K562 (cell line): Measurements from ENCODE around the gene EIF3I. TPM values are rescaled to one million over a fixed set of nuclear protein-coding genes. Genes with fewer than 3 reads are reported as not detected.

Experiments
- C11orf30 ChIP-seq: fragments of 450-650 bp; IDR thresholded peaks from 2 replicates; pipeline ENCODE4 v1.6.1; 2016; ENCODE audit warnings: low read depth, mild to moderate bottlenecking
- CREM ChIP-seq: IDR thresholded peaks from 2 replicates; pipeline ENCODE4 v1.6.1; 2014; ENCODE audit warnings: antibody characterized with exemption, low read depth
- GABPA ChIP-seq: fragments of 200-800 bp; sonication (Bioruptor generic); conservative IDR thresholded peaks from 2 replicates; pipeline ENCODE4 v1.6.1; 2016; ENCODE audit warnings: low read depth, missing genetic modification characterization, missing compliant biosample characterization
- HDGF ChIP-seq: fragments of 450-650 bp; IDR thresholded peaks from 2 replicates; pipeline ENCODE4 v1.6.1; 2016
- HMGN3 ChIP-seq: IDR thresholded peaks from 2 replicates; pipeline ENCODE4 v1.6.1; 2011; ENCODE audit warnings: borderline replicate concordance, low read depth, mild to moderate bottlenecking, mixed read lengths, low read length; ENCODE audit not compliant: insufficient read length; ENCODE audit errors: extremely low read depth
- LCOR ChIP-seq: sonication (generic); formaldehyde crosslinking; IDR thresholded peaks from 2 replicates; pipeline ENCODE4 v1.8.0; 2022; ENCODE audit warnings: mild to moderate bottlenecking, missing genetic modification reagents
- MYBL2 ChIP-seq, 2 experiments: fragments of 450-650 bp in 1 of 2; sonication (generic) in 1 of 2; formaldehyde crosslinking in 1 of 2; IDR thresholded peaks; 2 replicates each; pipeline versions ENCODE4 v1.6.1 to v1.8.1; 2017 to 2022; ENCODE audit warnings: borderline replicate concordance in 1 of 2, inconsistent platforms in 1 of 2, low read depth in 1 of 2, mild to moderate bottlenecking in 1 of 2, missing genetic modification reagents in 1 of 2, moderate library complexity in 1 of 2
- NFRKB ChIP-seq: fragments of 450-650 bp; IDR thresholded peaks from 2 replicates; pipeline ENCODE4 v1.6.1; 2016; ENCODE audit warnings: low read depth
- NR3C1 ChIP-seq: sonication (generic); formaldehyde crosslinking; IDR thresholded peaks from 2 replicates; pipeline ENCODE4 v1.8.1; 2022; ENCODE audit warnings: missing genetic modification reagents
- PRPF4 ChIP-seq: fragments of 200-400 bp; formaldehyde crosslinking; IDR thresholded peaks from one replicate; pipeline ENCODE4 v1.6.1; 2017; ENCODE audit warnings: low read length, low read depth, mild to moderate bottlenecking; ENCODE audit not compliant: insufficient read depth, poor library complexity, severe bottlenecking
- RBM22 ChIP-seq: fragments of 200-400 bp; formaldehyde crosslinking; IDR thresholded peaks from 2 replicates; pipeline ENCODE4 v1.6.1; 2018; ENCODE audit warnings: low read length, low read depth; ENCODE audit not compliant: poor library complexity, severe bottlenecking
- RHOXF2B ChIP-seq: fragments of 250-450 bp; sonication (Bioruptor Pico); conservative IDR thresholded peaks from 2 replicates; pipeline ENCODE4 v1.5.1; 2021
- STAT5A ChIP-seq: IDR thresholded peaks from 2 replicates; pipeline ENCODE4 v1.6.1; 2012; ENCODE audit warnings: low read length, inconsistent platforms, borderline replicate concordance
- ZNF224 ChIP-seq: sonication (generic); formaldehyde crosslinking; IDR thresholded peaks from 2 replicates; pipeline ENCODE4 v1.8.0; 2022; ENCODE audit warnings: mild to moderate bottlenecking, missing genetic modification reagents
- ZNF274 ChIP-seq: IDR thresholded peaks from 2 replicates; pipeline ENCODE4 v1.6.1; 2011; ENCODE audit warnings: low read depth, mild to moderate bottlenecking, low read length, moderate library complexity, borderline replicate concordance
- ZNF324 ChIP-seq: fragments of 250-450 bp; sonication (Bioruptor Pico); IDR thresholded peaks from 2 replicates; pipeline ENCODE4 v1.4.0; 2020; ENCODE audit warnings: mild to moderate bottlenecking
- ZNF354B ChIP-seq: fragments of 250-450 bp; sonication (Bioruptor Pico); IDR thresholded peaks from 2 replicates; pipeline ENCODE4 v1.4.0; 2020
- ZNF407 ChIP-seq: fragments of 450-650 bp; IDR thresholded peaks from 2 replicates; pipeline ENCODE4 v1.6.1; 2016; ENCODE audit warnings: low read depth
- ZNF445 ChIP-seq: fragments of 250-450 bp; sonication (Bioruptor Pico); IDR thresholded peaks from 2 replicates; pipeline ENCODE4 v1.4.0; 2020; ENCODE audit warnings: low read depth, mild to moderate bottlenecking, moderate library complexity
- polyA plus RNA-seq, 8 experiments: library from polyadenylated mRNA; depleted of rRNA in 4 of 8; stranded (reverse) in 5 of 8; unstranded in 3 of 8; fragments of >200 nt; fragmentation: Nextera tagmentation in 2 of 8; fragmentation: Illumina TruSeq in 1 of 8; extraction: Ambion mirVana in 2 of 8; extraction: Trizol in 1 of 8; gene quantifications; 2 replicates each; pipeline versions ENCODE4 v1.2.1 to v1.2.3, GENCODE V29; 2011 to 2014; ENCODE audit warnings: inconsistent platforms in 1 of 8, missing spikeins in 1 of 8
- total RNA-seq, 7 experiments: library from RNA; depleted of rRNA in 6 of 7; stranded (reverse); fragments of >200 nt in 6 of 7; fragmentation: Illumina TruSeq in 2 of 7; extraction: Trizol in 2 of 7; gene quantifications; 2 replicates each; pipeline versions ENCODE4 v1.2.1 to v1.2.3, GENCODE V29; 2011 to 2021; ENCODE audit warnings: low replicate concordance in 1 of 7

Gene EIF3I
- total and polyA plus RNA-seq, 9 of the 15 experiments (the other 6 are each of a cell fraction or from before 2014, with no cell fraction given), result 414 to 1,526 (median 635) TPM

- no peak for TF ChIP-seq ZNF407
- 0 out of 2 replicates have a peak, but pooled peaks have one; percentile 21 for TF ChIP-seq STAT5A
- 0 out of 2 replicates have a peak, but pooled peaks have one; percentile 17 for TF ChIP-seq CREM
- TF ChIP-seq PRPF4, result no peak
- no peak for TF ChIP-seq ZNF324 (CRISPR knock-in tag)
- TF ChIP-seq GABPA (tag), result peak; percentile 66
- peak; percentile 2 for TF ChIP-seq HMGN3
- 0 out of 2 replicates have a peak, but pooled peaks have one; percentile 28 for TF ChIP-seq ZNF224 (CRISPR knock-in tag)
- 0 out of 2 replicates have a peak, but pooled peaks have one; percentile 47 for TF ChIP-seq LCOR (CRISPR knock-in tag)
- no peak for TF ChIP-seq ZNF445 (CRISPR knock-in tag)
- TF ChIP-seq HDGF, result 0 out of 2 replicates have a peak, but pooled peaks have one; percentile 39
- no peak for TF ChIP-seq RHOXF2B (CRISPR knock-in tag)
- no peak for TF ChIP-seq NFRKB
- TF ChIP-seq MYBL2 (IDR thresholded peaks at IDR 0.05; ENCODE audit: low read depth), result no peak
- no peak for TF ChIP-seq MYBL2 (CRISPR knock-in tag; IDR thresholded peaks at IDR 0.05; ENCODE audit: borderline replicate concordance)
- TF ChIP-seq NR3C1 (CRISPR knock-in tag), result no peak
- TF ChIP-seq ZNF354B, result no peak
- no peak for TF ChIP-seq C11orf30
- TF ChIP-seq RBM22, result no peak
- no peak for TF ChIP-seq ZNF274
Measured at GRCh38 chr1:32201011-32201855, 21.0 kb upstream of the EIF3I start (continued).
